ENCODE measurements around the gene CTSV. TPM values are rescaled to one million over a fixed set of nuclear protein-coding genes. Genes with fewer than 3 reads are reported as not detected.
"Not testable (repeated sequence)": the region's sequence is repeated elsewhere in the genome, so short reads cannot be mapped to it uniquely, and the experiment has no call there.

CTSV gene
- total RNA-seq, 1 donor from 2014 or later: 0.85 TPM

DNA sequence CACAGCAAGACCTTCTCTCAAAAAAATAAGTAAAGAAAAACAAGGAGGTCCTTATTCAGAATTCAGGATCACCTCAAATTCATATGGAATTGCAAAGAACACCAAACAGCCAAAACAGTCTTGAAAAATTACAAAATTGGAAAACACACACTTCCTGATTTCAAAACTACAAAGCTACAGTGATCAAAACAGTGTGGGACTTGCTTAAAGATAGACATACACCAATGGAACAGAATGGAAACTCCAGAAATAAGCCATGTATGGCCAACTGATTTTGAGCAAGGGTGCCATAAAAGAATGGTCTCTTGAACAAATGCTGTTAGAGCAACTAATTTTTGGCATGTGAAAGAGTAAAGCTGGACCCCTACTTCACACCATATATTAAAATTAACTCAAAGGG lies 36.7 kb downstream of the CTSV start:
- H3K27me3 Mint-ChIP-seq (ENCODE audit: low read depth); H3K4me3 Mint-ChIP-seq (ENCODE audit: unreplicated experiment); H3K27ac Mint-ChIP-seq (ENCODE audit: unreplicated experiment); DNase-seq (ENCODE audit: low spot score); H3K9me3 Mint-ChIP-seq (ENCODE audit: low read depth); H3K36me3 Mint-ChIP-seq (ENCODE audit: low read depth): not testable (repeated sequence)
- peaks cover 10% of the 10 kb centered on the region for H3K4me1 Mint-ChIP-seq (ENCODE audit: low read depth)

DNA sequence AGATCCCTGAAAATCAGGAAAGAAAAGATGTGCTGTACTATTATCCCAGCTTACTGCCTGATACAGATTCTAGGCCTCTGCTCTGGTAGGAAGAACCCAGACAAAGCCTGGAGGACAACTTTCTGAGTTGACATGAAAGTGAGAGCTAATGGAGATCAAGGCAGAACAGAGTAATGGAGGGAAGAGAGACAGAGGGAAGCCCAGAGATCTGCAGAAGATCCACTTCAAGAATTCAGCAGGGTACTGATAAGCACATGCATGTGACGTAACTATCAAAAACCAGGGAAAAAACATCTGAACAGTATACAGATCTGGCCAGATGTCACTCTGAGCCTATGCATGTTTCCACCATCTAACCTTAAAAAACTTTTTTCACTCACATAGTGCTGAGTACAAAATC lies 37.6 kb downstream of the CTSV start:
- peaks cover 10% of the 10 kb centered on the region for H3K4me1 Mint-ChIP-seq (ENCODE audit: low read depth)
- not testable (repeated sequence) for H3K36me3 Mint-ChIP-seq (ENCODE audit: low read depth)

DNA sequence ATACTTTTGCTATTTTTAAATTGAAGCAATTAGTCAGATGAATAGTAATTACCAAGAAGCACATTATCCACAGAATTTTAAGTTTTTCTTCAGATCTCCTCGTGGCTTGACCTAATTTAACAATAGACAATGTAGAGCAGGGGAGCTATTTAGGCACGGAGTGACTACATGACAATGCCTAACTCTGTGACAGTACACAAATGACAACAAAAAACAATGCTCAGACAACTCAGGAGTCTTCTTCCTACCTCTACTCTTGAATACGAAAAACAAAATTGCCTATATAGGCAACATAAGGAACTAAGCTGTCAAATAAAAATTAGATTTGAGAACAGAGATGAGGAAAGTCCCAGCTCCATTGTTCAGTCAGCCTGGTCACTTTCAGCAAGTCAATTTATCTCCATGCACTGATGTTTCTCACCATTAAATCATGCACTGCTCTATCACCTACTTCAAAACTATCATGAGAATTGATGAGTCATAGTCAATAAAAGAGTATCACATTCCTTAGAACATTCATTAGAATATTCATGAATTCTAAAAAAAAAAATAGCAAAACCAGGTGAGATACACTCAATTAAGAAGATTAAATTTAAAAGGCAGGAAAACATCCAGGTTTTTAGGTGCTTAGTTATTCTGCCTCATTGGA lies 38.7 kb downstream of the CTSV start:
- not testable (repeated sequence) for H3K9me3 Mint-ChIP-seq (ENCODE audit: low read depth); H3K27me3 Mint-ChIP-seq (ENCODE audit: low read depth); DNase-seq (ENCODE audit: low spot score); H3K27ac Mint-ChIP-seq (ENCODE audit: unreplicated experiment); H3K36me3 Mint-ChIP-seq (ENCODE audit: low read depth); H3K4me3 Mint-ChIP-seq (ENCODE audit: unreplicated experiment)
- peaks cover 12% of the 10 kb centered on the region for H3K4me1 Mint-ChIP-seq (ENCODE audit: low read depth)

More for the DNA sequence above, 37.6 kb downstream of the CTSV start:
- H3K27me3 Mint-ChIP-seq (ENCODE audit: low read depth); DNase-seq (ENCODE audit: low spot score); H3K9me3 Mint-ChIP-seq (ENCODE audit: low read depth); H3K4me3 Mint-ChIP-seq (ENCODE audit: unreplicated experiment); H3K27ac Mint-ChIP-seq (ENCODE audit: unreplicated experiment): not testable (repeated sequence)

DNA sequence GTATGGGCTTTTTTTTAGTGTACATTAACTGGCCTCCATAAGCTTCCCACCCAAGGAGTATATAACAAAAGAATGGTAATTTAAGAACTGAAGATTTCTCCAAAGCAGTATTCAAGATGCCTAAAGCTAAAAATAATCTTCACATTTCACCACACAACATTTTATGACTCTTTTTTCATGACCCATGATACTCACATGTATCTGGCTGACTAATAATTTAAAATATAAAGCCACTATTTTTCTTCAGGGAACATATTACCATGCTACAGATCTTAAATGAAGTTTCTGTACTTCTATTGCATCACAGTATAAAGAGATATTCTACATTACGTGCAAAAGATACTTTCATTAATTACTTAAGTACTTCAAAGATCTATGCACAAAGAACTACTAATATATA lies 39.2 kb downstream of the CTSV start:
- not testable (repeated sequence) for DNase-seq (ENCODE audit: low spot score); H3K9me3 Mint-ChIP-seq (ENCODE audit: low read depth); H3K4me3 Mint-ChIP-seq (ENCODE audit: unreplicated experiment); H3K27me3 Mint-ChIP-seq (ENCODE audit: low read depth); H3K36me3 Mint-ChIP-seq (ENCODE audit: low read depth)
- H3K4me1 Mint-ChIP-seq (ENCODE audit: low read depth): peaks cover 12% of the 10 kb centered on the region
- peak overlapping the region; percentile 22 for H3K27ac Mint-ChIP-seq (ENCODE audit: unreplicated experiment)

DNA sequence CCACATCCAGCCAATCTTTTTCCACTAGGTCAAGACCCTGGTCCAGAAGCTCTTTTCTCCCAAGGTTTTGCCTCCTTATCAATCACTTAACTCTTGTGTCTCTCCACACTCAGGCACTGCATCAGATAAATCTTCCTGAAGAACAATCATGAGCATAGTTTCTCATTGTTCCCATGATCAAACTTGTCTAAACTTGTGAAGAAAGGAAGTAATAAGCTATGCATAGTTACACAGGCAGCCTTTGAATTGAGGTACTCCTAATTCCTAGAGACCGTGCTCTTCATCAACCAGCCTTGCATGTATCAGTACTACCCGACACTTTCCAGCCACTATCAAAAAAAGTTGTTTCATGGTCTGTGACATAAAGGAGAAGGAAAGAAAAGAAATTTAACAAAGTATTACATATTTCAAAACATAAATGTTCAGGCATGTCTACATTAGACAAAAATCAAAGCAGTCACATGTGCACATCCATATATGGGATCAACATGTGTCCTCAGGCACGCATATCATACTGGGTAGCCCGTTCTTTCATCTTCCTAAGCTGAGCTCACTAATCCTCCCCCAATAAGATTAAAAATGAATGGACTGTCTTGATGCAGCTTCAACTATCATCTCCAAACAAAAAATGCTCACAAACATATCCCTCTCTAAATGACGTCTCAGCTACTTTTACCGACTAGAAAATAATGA lies 41.8 kb downstream of the CTSV start:
- not testable (repeated sequence) for DNase-seq (ENCODE audit: low spot score); H3K36me3 Mint-ChIP-seq (ENCODE audit: low read depth); H3K27me3 Mint-ChIP-seq (ENCODE audit: low read depth); H3K4me3 Mint-ChIP-seq (ENCODE audit: unreplicated experiment); H3K9me3 Mint-ChIP-seq (ENCODE audit: low read depth); H3K27ac Mint-ChIP-seq (ENCODE audit: unreplicated experiment)
- H3K4me1 Mint-ChIP-seq (ENCODE audit: low read depth): peaks cover 12% of the 10 kb centered on the region

DNA sequence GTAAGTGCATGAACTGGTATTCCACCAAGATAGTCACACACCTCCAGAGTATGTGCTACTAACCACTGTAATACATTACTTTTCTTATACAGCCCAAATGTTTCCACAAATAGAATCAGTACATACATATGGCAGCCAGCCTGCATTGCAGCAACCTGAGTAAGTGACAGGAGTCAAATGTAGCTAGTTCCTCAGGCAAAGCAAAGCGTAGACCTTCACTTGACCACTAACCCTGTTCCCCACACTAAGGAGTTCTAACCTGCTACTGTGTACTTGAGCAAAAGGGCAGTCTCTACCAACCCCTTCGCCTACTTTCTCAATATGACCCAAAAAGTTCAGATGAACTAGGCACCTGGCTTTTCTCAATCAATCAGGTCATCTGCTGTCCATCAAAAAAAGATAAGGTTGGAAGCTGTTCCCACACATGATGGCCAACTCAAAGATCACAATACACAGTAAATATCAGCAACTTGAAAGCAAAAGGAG lies 44.4 kb downstream of the CTSV start:
- H3K27me3 Mint-ChIP-seq (ENCODE audit: low read depth); H3K27ac Mint-ChIP-seq (ENCODE audit: unreplicated experiment); H3K9me3 Mint-ChIP-seq (ENCODE audit: low read depth); H3K36me3 Mint-ChIP-seq (ENCODE audit: low read depth); H3K4me3 Mint-ChIP-seq (ENCODE audit: unreplicated experiment); H3K4me1 Mint-ChIP-seq (ENCODE audit: low read depth); DNase-seq (ENCODE audit: low spot score): not testable (repeated sequence)

DNA sequence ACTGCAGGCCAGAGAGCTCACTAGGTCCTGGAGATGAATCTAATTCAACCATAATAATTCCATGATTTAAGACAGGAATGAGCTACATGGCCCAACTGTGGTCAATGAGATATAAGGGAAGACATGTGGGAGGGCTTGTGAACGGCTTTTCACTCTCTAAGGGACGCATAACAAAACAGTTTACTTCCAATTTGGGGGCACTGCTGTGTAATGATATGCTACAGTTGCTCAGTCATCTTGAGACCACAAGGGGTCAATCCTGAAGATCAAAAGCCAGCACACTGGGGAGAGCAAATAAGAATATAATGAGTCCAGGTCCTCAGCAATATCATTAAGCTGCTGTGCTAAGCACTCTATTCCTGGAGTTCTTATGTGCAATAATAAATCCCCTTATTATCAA lies 46.6 kb downstream of the CTSV start:
- not testable (repeated sequence) for H3K27me3 Mint-ChIP-seq (ENCODE audit: low read depth); H3K9me3 Mint-ChIP-seq (ENCODE audit: low read depth); H3K27ac Mint-ChIP-seq (ENCODE audit: unreplicated experiment); H3K36me3 Mint-ChIP-seq (ENCODE audit: low read depth); DNase-seq (ENCODE audit: low spot score); H3K4me3 Mint-ChIP-seq (ENCODE audit: unreplicated experiment)
- H3K4me1 Mint-ChIP-seq (ENCODE audit: low read depth): peaks cover 15% of the 10 kb centered on the region

DNA sequence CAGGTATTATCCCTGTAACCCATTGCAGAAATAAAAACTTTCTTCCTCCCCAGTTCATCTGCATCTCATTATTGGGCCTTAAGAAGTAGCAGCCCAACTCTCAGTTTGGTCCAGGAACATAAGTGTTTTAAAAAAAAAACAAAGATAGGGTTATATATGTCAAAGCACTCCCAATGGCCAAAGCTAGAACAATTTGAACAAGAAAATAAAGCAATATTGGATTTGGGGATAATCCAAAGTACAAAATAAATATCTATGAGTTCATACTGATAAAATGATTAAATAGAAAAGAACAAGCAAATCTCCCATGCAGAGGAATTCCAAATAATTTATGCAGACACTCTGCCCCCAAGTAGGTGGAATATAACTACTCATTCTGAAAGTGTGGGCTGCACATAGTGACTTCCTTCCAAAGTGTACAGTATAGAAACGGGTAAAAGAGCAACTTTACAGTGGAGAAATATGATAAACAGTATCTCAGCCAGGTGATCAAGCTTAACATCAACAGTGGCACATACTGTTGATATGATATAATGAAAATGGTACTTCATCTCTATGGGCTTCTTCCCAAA lies 49.1 kb downstream of the CTSV start:
- not testable (repeated sequence) for H3K27me3 Mint-ChIP-seq (ENCODE audit: low read depth); DNase-seq (ENCODE audit: low spot score); H3K9me3 Mint-ChIP-seq (ENCODE audit: low read depth); H3K27ac Mint-ChIP-seq (ENCODE audit: unreplicated experiment); H3K36me3 Mint-ChIP-seq (ENCODE audit: low read depth); H3K4me3 Mint-ChIP-seq (ENCODE audit: unreplicated experiment)
- H3K4me1 Mint-ChIP-seq (ENCODE audit: low read depth): peaks cover 25% of the 10 kb centered on the region

DNA sequence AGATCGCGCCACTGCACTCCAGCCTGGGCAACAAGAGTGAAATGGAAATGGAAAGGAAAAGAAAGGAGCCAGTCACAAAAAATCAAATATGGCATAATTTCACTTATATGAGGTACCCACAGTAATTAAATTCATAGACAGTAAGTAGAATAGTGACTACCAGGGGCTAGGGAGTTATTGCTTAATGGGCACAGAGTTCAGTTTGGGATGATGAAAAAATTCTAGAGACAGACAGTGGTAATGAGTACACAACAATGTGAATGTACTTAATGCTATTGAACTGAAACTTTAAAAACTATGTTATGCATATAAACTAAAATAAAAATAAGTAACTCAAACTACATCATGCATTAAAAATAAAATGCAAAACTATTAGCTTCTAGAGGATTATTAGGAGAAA lies 54.1 kb downstream of the CTSV start:
- peaks cover 30% of the 10 kb centered on the region for H3K4me1 Mint-ChIP-seq (ENCODE audit: low read depth)
- not testable (repeated sequence) for H3K36me3 Mint-ChIP-seq (ENCODE audit: low read depth); H3K4me3 Mint-ChIP-seq (ENCODE audit: unreplicated experiment); DNase-seq (ENCODE audit: low spot score); H3K9me3 Mint-ChIP-seq (ENCODE audit: low read depth); H3K27me3 Mint-ChIP-seq (ENCODE audit: low read depth)
- H3K27ac Mint-ChIP-seq (ENCODE audit: unreplicated experiment): peak overlapping the region; percentile 8

DNA sequence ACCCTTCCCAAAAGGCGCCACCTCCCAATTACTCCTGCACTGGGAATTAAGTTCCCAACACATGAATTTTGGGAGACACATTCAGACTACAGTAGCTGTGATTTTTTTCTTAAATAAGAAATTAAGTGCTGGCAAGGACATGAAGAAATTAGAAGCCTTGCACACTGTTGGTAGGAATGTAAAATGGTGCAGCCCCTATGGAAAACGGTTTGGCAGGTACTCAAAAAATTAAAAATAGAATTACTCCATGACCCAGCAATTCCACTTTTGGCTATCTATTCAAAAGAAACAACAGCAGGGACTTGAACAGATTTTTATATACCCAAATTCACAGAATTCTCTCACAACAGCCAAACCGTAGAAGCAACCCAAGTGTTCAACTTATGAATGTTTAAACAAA lies 54.8 kb downstream of the CTSV start:
- H3K27me3 Mint-ChIP-seq (ENCODE audit: low read depth); H3K4me3 Mint-ChIP-seq (ENCODE audit: unreplicated experiment); H3K9me3 Mint-ChIP-seq (ENCODE audit: low read depth); H3K36me3 Mint-ChIP-seq (ENCODE audit: low read depth); DNase-seq (ENCODE audit: low spot score): not testable (repeated sequence)
- H3K27ac Mint-ChIP-seq (ENCODE audit: unreplicated experiment): peak overlapping the region; percentile 61
- H3K4me1 Mint-ChIP-seq (ENCODE audit: low read depth): peaks cover 29% of the 10 kb centered on the region

DNA sequence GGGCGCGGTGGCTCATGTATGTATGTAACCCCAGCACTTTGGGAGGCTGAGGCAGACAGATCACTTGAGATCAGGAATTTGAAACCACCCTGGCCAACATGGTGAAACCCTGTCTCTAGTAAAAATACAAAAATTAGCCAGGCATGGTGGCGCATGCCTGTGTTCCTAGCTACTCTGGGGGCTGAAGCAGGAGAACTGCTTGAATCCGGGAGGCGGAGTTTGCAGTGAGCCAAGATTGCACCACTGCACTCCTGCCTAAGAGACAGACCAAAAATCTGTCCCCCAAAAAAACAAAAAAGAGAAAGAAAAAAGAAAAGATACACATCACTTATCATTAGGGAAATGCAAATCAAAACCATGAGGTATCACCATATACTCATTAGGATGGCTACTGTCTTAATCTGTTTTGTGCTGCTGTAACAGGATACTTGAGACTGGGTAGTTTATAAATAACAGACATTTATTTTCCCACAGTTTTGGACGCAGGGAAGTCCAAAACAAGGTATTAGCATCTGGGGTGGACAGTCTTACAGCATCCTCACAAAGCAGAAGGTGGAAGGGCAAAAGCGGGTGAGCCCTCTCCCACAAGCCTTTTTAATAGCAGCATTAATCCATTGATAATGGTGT lies 55.3 kb downstream of the CTSV start:
- Mint-ChIP-seq H3K27ac (ENCODE audit: unreplicated experiment) (peak overlapping the region; percentile 61), H3K4me1 (ENCODE audit: low read depth) (peaks cover 29% of the 10 kb centered on the region)
- H3K9me3 Mint-ChIP-seq (ENCODE audit: low read depth); H3K27me3 Mint-ChIP-seq (ENCODE audit: low read depth); H3K4me3 Mint-ChIP-seq (ENCODE audit: unreplicated experiment); H3K36me3 Mint-ChIP-seq (ENCODE audit: low read depth); DNase-seq (ENCODE audit: low spot score): not testable (repeated sequence)

Data from chondrocyte (in vitro differentiated cells).